NK-92 (cell line): ENCODE results near the gene SENP1.

Experiments used
- DNase-seq: peaks from one replicate; lab custom pipeline; 2025; ENCODE audit not compliant: unreplicated experiment; lab: John Stamatoyannopoulos, UW

The SENP1 gene

DNA sequence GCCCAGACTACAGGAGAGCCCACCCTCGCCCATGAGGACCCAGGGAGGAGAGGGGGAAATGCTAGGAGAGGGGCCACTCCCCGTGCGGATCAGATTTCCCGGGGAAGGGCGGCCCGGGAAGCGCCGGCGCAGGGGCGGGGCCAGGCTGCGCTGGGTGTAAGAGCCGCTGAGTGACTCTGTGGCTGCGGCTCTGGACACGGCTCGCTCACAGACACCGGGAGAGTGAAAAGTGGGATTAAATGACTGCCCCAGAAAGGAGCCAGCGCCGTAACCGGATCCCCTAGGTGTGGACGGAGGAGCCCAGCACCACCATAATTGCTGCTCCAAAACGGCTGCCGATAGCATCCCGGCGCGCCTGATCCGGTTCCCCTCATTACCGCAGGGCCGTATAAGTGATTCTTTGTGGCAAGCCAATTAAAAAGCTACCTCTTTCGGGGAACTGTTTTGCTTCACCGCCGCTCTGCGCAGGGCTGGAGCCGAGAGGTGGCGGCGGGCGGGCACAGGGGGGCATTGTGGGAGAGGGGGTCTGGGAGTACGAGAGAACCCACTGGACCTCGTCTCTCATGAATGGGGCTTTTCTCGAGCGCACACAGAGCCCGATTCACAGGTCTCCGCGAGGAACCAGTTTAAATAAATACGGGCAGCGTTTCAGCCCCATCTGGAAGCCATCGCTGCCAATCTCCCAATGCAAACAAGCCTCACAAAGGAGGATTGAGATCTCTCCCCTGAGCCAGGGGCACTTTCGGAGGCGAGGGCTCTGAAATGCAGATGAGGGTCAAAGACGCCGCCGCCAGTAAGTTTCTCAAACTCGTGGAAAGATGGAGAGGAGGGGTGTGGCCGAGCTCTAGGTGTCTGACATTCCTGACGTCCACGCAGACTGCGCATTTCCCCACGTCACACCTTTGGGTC, 104.1 kb downstream of the SENP1 start:
- no peak for DNase-seq

DNA sequence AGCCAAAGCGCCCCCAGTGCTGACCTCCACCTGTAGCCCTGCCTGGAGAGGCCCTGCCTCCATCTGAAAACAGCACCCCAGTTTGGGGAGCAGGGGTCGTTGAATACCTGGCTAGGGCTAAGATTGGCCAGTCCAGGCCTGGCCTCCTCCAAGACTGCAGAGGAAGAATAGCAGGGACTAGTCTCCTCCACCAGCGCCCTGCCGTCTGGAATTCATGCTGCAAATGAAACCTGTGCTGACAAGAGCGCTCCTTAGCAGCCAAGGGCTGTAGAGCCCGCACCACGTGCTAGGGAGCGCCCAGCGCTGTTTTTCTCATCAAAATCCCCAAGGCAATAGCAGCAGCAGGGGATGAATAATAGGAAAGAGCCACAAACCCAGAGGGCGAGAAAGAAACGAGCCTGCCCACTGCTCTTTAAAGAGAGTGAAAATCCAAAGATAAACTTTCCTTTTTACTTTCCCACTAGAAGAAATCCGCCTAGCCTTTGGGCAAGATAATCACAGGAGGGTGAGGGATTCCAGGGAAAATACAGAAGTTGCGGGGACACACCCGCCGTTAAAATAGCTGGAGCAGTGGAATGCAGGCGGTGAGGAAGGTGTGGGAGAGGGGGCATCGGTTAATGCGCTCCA, 104.9 kb downstream of the SENP1 start:
- DNase-seq: no peak

- no peak for DNase-seq
These were observed 106.1 kb downstream of the SENP1 start for GRCh38 chr12:47999816-48000215.

DNA sequence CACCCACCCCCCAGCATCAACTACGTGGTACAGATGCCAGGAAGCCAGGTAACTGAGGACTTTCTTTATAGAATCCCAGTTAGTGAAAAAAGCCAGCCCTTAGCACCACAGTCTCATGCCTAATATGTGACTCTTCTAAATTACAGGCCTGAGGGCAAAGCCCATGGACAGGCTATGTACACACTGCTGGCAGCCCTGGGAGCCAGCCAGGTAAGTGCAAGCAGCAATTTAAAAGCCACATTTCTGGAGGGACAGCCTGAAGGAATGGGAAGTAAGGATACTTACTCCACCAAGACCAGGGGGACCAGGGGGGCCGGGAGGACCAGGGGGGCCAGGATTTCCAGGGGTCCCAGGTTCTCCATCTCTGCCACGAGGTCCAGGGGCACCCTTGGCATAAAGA, 108.6 kb downstream of the SENP1 start:
- no peak for DNase-seq

DNA sequence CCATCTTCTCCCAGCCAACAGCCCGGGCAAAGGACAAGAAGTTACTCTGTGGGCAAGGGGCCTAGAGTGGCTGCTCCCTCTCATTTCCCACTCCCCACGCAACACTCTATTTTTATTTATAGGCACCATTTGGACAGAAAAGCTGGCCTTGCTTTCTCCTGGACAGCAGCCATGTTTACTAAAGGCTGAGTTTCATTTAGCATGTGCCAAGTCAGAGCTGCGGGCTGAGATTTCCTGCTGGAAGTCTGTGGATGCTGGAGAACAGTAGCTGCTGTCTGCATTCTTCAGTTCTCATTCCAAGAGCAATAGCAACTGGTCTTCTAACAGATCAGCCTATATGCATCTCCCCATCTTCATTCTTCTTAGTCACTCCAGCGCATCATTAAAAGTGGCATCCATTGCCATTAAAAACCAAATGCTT, 109.9 kb downstream of the SENP1 start:
- DNase-seq: no peak

DNA sequence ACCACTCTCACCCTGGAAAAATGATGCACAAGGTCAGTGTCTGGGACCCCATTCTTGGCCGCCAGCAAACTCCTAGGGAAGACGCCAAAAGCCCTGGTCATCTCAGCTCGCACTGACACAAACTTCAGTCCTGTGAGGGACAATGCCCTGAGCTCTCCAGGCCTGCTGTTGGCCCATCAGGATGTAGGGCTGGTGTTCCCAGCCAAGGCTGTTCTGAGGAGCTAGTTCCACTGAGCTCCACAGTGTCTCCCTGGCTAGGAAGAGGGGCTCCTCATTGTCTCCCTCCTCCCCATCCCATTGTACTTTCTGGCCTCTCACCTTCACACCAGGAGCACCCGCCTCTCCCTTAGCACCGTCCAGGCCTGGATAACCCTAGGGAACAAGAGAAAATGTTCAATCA, 112.4 kb downstream of the SENP1 start:
- no peak for DNase-seq
